Hematopoietic multipotent progenitor cell treated with erythropoietin and hydrocortisone succinate and interleukin-3 and kit ligand, for 15 days (in vitro differentiated cells): Measurements from ENCODE around the gene ZHX3.
"Not testable (repeated sequence)": the region's sequence is repeated elsewhere in the genome, so short reads cannot be mapped to it uniquely, and the experiment has no call there.

ENCODE experiments used
- DNase-seq: peaks from one replicate; pipeline ENCODE4 v3.0.0-alpha.2; 2015; ENCODE audit warnings: low spot score

ZHX3 gene

DNA sequence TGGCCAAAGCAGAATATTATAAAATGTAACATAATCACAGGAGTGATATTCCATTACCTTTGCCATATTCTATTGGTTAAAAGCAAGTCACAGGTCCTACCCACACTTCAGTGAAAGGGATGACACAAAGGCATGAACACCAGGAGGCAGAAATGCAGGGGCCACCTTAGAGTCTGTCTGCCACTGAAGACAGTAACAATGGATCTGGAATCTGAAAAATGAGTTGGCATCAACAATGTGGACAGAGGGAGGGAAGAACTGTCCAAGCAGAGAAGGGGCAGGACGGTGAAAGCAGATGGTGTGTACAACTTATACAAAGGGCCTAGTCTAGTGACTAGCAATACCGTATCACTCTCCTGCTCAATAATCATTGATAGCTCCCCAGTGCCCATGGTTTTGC is 16.5 kb upstream of the ZHX3 start:
- no peak for DNase-seq

DNA sequence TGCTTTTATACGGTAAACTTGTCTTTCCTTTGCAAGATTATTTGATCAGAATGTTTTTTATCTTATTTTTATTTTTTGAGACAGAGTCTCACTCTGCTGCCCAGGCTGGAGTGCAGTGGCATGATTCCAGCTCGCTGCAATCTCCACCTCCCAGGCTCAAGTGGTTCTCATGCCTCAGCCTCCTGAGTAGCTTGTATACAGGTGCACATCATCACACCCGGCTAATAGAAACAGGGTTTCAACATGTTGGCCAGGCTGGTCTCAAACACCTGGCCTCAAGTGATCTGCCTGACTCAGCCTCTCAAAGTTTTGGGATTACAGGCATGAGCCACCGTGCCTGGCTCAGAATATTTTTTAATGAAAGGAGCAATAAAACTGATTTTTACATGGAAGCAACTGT is 14.2 kb upstream of the ZHX3 start:
- no peak for DNase-seq

- DNase-seq: no peak
Observed at GRCh38 chr20:41330941-41331340, 13.4 kb upstream of the ZHX3 start.

GRCh38 chr20:41330343-41330720 is 12.8 kb upstream of the ZHX3 start:
- no peak for DNase-seq

DNA sequence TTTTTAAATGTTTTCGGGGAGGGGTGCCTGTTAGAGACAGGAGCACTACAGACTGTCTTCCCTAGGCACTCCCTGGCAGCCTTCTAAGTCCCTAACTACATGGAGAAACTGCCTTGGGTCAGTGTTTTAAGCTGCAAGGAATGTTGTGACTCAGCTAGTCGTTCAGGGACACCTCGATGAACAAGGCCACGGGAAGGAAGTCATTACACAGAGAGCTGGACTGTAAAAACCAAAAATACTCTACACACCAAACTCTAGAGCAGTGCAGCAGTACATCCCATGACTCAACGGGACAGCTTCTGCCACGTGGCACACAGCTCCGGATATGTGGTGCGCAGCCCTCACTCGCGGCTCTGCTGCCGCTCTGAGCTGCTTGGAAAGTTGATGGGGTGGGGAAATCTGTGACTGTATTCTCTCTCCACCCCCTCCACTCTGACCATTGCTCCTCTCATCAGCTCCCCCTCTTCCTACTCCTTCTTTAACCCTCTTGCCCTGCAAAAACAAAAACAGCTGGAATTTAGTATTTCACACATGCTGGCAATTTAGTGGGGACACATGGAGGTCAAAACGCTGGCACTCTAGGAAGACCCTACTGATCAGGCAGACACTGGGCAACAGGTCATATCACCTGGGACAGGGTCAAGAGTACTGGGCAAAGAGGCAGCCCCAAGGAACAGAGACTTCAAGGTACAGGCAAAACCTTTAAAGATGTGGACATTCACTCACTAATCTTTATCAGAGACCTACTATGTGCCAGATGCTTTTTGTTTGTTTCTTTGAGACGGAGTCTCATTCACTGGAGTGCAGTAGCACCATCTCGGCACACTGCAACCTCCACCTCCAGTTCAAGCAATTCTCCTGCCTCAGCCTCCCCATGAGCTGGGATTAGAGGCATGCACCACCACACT is 12.2 kb upstream of the ZHX3 start:
- no peak for DNase-seq

DNA sequence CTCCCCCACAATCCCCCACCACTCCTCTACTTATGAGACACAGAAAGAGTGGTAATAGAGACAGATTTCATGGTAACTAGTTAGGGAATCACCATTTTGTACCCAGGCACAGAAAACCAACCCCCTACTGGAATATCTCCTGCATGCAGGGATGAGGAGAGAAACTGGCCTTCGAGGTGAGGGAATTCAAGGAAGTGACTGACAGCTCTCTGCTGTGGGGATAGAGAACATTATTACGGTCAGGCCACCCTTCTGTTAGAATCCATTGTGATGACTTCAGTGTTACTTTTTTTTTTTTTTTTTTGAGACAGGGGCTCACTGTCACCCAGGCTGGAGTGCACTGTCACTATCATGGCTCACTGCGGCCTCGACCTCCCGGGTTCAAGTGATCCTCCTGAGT is 9.6 kb upstream of the ZHX3 start:
- DNase-seq: no peak

GRCh38 chr20:41320976-41321375 is 3.4 kb upstream of the ZHX3 start:
- DNase-seq: no peak

GRCh38 chr20:41320441-41320840 is 2.9 kb upstream of the ZHX3 start:
- no peak for DNase-seq

DNA sequence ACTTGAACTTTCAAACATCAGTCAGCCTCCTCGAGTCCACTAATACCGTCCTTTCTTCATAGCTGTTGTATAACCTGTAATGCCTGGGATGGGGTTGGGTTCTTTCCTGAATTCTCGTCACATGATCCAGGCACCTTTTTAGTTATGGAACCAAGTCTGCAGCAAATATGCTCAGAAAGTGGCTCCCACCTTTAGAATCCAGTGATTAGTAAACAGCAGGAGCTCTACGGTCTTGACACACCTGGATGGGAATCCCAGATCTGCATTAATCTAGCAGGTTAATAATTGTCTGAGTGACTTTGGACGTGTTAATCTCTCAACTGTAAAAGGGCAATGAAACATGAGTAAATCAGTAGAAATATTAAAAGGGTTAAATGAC is 729 bp upstream of the ZHX3 start:
- no peak for DNase-seq

- DNase-seq: peak; percentile 62
Observed at GRCh38 chr20:41316602-41317545, 657 bp downstream of the ZHX3 start.

DNA sequence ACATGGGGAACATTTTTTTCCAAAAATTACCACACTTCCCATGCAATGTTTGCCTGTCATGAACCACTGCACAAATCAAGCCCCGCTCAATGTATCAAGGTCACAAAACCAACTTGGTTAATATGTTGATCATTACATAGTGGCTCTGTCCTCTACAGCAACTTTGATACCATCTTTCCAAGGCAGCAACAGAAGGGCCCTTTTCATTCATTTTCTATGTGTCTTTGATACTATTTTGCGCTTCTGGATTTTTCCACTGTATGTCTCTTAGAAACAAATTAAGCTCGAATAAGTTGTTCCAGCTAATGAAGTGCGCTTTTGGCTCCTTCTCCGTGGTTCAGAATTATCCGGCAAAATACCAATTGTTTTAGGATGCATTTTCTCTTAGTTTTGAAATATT is 1.5 kb downstream of the ZHX3 start:
- no peak for DNase-seq

DNA sequence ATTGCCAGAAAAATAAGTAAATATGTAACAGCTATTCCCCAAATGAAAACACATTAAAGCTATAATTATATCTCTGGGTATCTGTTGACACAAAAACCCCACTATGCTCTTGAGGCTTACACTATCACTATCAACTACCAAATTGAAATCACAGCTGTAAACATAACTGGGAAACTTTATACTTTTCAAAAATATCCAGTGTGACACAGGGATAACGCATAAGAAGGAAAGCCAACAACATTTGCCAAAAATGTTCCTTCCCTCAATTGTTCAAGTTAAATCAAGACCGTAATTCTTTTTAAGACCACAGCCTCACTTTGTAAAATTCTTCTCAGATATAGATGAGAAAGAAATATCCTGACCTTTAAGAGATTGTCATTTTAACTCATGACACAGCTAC is 3.1 kb downstream of the ZHX3 start:
- DNase-seq: no peak

DNA sequence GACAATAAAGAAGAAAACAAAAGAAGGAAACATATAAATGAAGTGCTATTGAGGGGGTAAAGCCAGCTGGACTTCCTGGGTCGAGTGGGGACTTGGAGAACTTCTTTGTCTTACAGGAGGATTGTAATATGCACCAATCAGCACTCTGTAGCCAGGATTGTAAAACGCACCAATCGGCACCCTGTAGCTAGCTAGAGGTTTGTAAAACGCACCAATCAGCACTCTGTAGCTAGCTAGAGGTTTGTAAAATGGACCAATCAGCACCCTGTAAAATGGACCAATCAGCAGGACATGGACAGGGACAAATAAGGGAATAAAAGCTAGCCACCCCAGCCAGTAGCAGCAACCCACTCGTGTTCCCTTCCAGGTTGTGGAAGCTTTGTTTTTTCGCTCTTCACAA is 5.5 kb downstream of the ZHX3 start:
- not testable (repeated sequence) for DNase-seq

- DNase-seq: no peak
Observed at GRCh38 chr20:41309817-41310216, 7.7 kb downstream of the ZHX3 start.

GRCh38 chr20:41308726-41309413 is 8.7 kb downstream of the ZHX3 start:
- DNase-seq: peak; percentile 32

DNA sequence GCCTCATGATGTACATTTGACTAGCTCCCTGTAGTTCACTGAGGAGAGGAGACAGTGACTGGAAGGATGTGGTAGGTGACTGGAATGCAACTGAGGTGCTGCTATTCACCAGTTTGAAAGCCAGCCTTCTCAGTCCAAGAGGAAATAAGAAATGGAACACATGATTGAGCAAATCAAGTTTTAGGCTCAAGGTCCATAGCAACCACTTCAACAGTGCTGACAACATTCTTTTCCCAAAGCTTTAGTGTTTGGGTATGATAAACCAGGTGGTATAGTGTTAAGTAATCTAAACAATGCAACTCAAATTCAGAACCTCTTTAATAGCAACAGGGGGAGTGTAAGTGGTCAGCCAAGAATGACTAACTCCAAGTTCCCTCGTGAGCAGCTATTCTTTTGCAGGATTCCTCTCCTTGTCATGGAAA is 9.2 kb downstream of the ZHX3 start:
- no peak for DNase-seq

DNA sequence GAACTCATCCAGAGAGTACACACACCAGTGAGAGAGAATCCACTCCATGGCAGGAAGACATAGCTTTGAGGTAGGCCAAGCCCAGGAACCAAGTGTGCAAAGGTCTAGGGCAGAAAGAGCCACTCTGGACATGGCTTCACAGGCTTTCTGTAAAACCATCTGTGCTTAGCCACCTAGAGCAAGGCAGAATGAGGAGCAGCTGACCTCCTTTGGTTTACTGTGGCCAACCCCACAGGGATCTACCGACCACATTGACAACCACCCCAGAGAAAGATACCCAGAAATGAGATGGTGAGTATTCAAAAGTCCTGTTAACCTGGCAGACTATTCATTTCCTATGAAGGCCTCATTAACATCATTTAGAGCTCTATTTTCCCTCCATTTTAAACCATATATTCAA is 10.5 kb downstream of the ZHX3 start:
- DNase-seq: no peak

- DNase-seq: no peak
Observed at GRCh38 chr20:41306061-41306727, 11.3 kb downstream of the ZHX3 start.

- no peak for DNase-seq
Observed at GRCh38 chr20:41304424-41305079, 13.0 kb downstream of the ZHX3 start.

- no peak for DNase-seq
Observed at GRCh38 chr20:41304002-41304401, 13.5 kb downstream of the ZHX3 start.

GRCh38 chr20:41300886-41301285 is 16.6 kb downstream of the ZHX3 start:
- no peak for DNase-seq
